DOHH2 (cell line): ENCODE measurements around the gene SMAP1.

ENCODE experiments used
- EZH2phosphoT487 ChIP-seq: fragments of 200-600 bp; sonication (generic); IDR thresholded peaks from 2 replicates; pipeline ENCODE4 v1.6.1; 2017; ENCODE audit warnings: borderline replicate concordance, mild to moderate bottlenecking, antibody characterized with exemption, low read length, moderate library complexity, mixed read lengths
- TF ChIP-seq, protein P1 (sequence below): fragments of 200-600 bp; sonication (generic); IDR thresholded peaks from one replicate; pipeline ENCODE4 v1.5.1; 2014; ENCODE audit warnings: antibody characterized with exemption, mild to moderate bottlenecking, low read depth, low read length; ENCODE audit not compliant: poor library complexity, severe bottlenecking

DNA sequence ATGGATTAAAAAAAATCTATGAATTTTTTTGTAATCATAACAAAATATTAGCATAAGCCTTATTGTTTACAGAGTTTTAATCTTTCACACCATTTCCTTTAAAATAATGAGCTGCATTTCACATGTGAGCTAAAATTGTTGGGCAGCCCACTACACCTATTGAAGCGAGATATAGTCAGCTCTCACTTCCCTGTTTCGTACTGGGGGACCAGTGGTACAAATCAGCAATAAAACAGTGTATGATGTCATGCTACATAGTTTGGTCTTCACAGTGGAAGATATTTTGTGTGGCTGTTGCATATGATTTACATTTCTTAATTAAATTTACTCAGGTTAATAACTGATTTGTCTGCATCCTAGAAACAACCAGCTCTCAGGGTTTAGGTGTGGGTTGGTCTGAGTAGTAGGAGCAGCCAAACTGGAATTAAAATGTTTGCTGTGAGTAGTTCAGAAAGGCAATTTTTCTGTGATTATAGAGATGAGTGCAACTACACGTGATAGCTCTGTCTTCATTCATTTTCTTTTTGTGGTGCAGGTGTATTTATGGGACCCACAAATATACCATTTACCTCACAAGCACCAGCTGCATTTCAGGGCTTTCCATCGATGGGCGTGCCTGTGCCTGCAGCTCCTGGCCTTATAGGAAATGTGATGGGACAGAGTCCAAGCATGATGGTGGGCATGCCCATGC is 189.8 kb downstream of the SMAP1 start:
- TF ChIP-seq, protein P1, sequence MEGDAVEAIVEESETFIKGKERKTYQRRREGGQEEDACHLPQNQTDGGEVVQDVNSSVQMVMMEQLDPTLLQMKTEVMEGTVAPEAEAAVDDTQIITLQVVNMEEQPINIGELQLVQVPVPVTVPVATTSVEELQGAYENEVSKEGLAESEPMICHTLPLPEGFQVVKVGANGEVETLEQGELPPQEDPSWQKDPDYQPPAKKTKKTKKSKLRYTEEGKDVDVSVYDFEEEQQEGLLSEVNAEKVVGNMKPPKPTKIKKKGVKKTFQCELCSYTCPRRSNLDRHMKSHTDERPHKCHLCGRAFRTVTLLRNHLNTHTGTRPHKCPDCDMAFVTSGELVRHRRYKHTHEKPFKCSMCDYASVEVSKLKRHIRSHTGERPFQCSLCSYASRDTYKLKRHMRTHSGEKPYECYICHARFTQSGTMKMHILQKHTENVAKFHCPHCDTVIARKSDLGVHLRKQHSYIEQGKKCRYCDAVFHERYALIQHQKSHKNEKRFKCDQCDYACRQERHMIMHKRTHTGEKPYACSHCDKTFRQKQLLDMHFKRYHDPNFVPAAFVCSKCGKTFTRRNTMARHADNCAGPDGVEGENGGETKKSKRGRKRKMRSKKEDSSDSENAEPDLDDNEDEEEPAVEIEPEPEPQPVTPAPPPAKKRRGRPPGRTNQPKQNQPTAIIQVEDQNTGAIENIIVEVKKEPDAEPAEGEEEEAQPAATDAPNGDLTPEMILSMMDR = no peak
- no peak for TF ChIP-seq EZH2phosphoT487
